Loucy (cell line): Measurements from ENCODE around the gene WWTR1.

Source experiments
- H2AFZ ChIP-seq: fragments of 200-600 bp; sonication (generic); 2 replicates; pipeline ENCODE4 v1.6.0; 2016; ENCODE audit warnings: antibody characterized with exemption, mild to moderate bottlenecking, low read length, moderate library complexity
- H3F3A ChIP-seq: fragments of 200-600 bp; 2 replicates; pipeline ENCODE4 v1.6.0; 2016; ENCODE audit warnings: antibody characterized with exemption, low read depth, mild to moderate bottlenecking
- H3K27me3 ChIP-seq: fragments of 200-600 bp; sonication (generic); 2 replicates; pipeline ENCODE4 v1.6.1; 2014; ENCODE audit warnings: low read length, mild to moderate bottlenecking; ENCODE audit not compliant: insufficient read depth, poor library complexity, severe bottlenecking
- H3K36me3 ChIP-seq: fragments of 200-600 bp; sonication (generic); 2 replicates; pipeline ENCODE4 v1.6.1; 2016; ENCODE audit warnings: low read length; ENCODE audit not compliant: insufficient read depth
- H3K4me1 ChIP-seq: fragments of 200-600 bp; sonication (generic); 2 replicates; pipeline ENCODE4 v1.5.1; 2014; ENCODE audit warnings: low read length, mild to moderate bottlenecking; ENCODE audit not compliant: insufficient read depth, poor library complexity, severe bottlenecking
- H3K4me2 ChIP-seq: fragments of 200-600 bp; sonication (generic); 2 replicates; pipeline ENCODE4 v1.6.0; 2014; ENCODE audit warnings: antibody characterized with exemption, low read length, low read depth, mild to moderate bottlenecking; ENCODE audit not compliant: poor library complexity, severe bottlenecking
- H3K4me3 ChIP-seq: fragments of 200-600 bp; sonication (generic); 2 replicates; pipeline ENCODE4 v1.5.1; 2014; ENCODE audit warnings: low read length, mild to moderate bottlenecking, mixed read lengths; ENCODE audit not compliant: poor library complexity, severe bottlenecking
- H3K79me2 ChIP-seq: fragments of 200-600 bp; sonication (generic); 2 replicates; pipeline ENCODE4 v1.6.1; 2014; ENCODE audit warnings: low read length; ENCODE audit not compliant: insufficient read depth
- H3K9ac ChIP-seq: fragments of 200-600 bp; sonication (generic); 2 replicates; pipeline ENCODE4 v1.6.0; 2014; ENCODE audit warnings: mild to moderate bottlenecking, low read depth, low read length, moderate library complexity; ENCODE audit not compliant: poor library complexity, severe bottlenecking
- H3K9me2 ChIP-seq: fragments of 200-600 bp; sonication (generic); replicated peaks from 2 replicates; pipeline ENCODE4 v1.6.1; 2016; ENCODE audit warnings: low read depth, low read length, mixed read lengths
- H3K9me3 ChIP-seq: fragments of 200-600 bp; sonication (generic); 2 replicates; pipeline ENCODE4 v1.6.1; 2014; ENCODE audit warnings: mild to moderate bottlenecking, antibody characterized with exemption, low read length, low read depth; ENCODE audit not compliant: insufficient read depth
- H4K20me1 ChIP-seq: fragments of 200-600 bp; sonication (generic); 2 replicates; pipeline ENCODE4 v1.6.0; 2014; ENCODE audit warnings: antibody characterized with exemption, low read length, mild to moderate bottlenecking; ENCODE audit not compliant: insufficient read depth, poor library complexity, severe bottlenecking
- CTCF ChIP-seq: fragments of 200-600 bp; sonication (generic); conservative IDR thresholded peaks from 2 replicates; pipeline ENCODE4 v1.5.1; 2014; ENCODE audit warnings: mild to moderate bottlenecking, antibody characterized with exemption, low read length
- EZH2phosphoT487 ChIP-seq: fragments of 200-600 bp; IDR thresholded peaks from 2 replicates; pipeline ENCODE4 v1.6.1; 2018; ENCODE audit warnings: antibody characterized with exemption, mild to moderate bottlenecking, moderate library complexity, borderline replicate concordance

The WWTR1 gene

DNA sequence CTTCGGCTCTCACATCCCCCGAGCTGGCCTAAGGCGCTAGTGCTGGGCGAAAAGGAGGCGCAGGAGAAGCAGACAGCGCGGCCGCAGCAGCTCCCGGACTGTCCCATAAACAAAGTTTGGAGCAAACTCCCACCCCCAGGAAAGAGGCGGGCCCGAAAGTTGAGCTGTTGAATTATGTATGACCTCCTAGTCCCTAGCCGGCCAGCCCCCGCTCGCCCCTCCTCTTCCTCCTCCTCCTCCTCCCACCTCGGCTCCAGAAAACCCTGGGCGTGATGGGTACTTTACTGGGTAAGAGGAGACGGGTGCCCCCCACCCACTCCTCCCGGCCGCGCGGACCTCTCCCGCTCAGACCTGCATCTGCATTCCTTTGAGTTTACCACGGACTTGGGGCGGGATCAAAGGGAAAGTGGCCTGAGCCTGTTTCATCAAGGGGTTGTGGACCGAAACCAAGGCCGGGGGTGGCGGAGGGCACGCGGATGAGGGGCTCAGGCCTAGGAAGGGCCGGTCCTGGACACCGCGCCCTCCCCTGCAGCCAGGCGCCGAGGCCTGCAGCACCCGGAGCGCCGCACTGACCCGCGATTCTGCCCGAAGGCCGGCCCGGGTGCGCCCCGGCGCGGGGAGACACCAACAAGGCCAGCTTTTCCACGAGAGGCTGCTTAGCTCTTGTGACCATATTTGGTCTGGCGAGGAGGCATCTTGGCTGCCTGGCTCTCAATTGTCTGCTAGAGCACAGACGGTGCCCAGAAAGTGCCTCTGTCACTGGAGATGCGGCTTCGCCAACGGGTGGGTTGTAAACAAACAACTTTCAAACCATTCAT, at the start of gene WWTR1:
Gene WWTR1, minus strand, starts transcription at position 100 of the 818 bp plus-strand sequence. CDS start 719 bp downstream, outside the sequence.
- Histone ChIP-seq H2AFZ (no peak within 1 kb of the TSS), H3K9ac (no peak within 1 kb of the TSS), H3K4me3 (no peak within 1 kb of the TSS), H3F3A (no peaks in the 10 kb centered on the region), H3K79me2 (no peaks in the 10 kb centered on the region), H3K9me2 (no peaks in the 10 kb centered on the region), H3K36me3 (no peaks in the 10 kb centered on the region), H3K4me1 (no peaks in the 10 kb centered on the region), H3K4me2 (no peak within 1 kb of the TSS), H3K9me3 (no peaks in the 10 kb centered on the region), H4K20me1 (no peaks in the 10 kb centered on the region), H3K27me3 (no peaks in the 10 kb centered on the region)
- TF ChIP-seq CTCF = no peak
- TF ChIP-seq EZH2phosphoT487 = no peak

- Histone ChIP-seq H3K4me1 (no peaks in the 10 kb centered on the region), H2AFZ (no peak overlapping the region), H3K36me3 (no peaks in the 10 kb centered on the region), H3F3A (no peaks in the 10 kb centered on the region), H3K9ac (no peak overlapping the region), H3K79me2 (no peaks in the 10 kb centered on the region), H3K4me3 (no peak overlapping the region), H3K9me3 (no peaks in the 10 kb centered on the region), H4K20me1 (no peaks in the 10 kb centered on the region), H3K9me2 (no peaks in the 10 kb centered on the region), H3K27me3 (no peaks in the 10 kb centered on the region), H3K4me2 (no peak overlapping the region)
- no peak for TF ChIP-seq EZH2phosphoT487
- no peak for TF ChIP-seq CTCF
Measured at GRCh38 chr3:149706905-149707304, 49.1 kb upstream of the WWTR1 start.

DNA sequence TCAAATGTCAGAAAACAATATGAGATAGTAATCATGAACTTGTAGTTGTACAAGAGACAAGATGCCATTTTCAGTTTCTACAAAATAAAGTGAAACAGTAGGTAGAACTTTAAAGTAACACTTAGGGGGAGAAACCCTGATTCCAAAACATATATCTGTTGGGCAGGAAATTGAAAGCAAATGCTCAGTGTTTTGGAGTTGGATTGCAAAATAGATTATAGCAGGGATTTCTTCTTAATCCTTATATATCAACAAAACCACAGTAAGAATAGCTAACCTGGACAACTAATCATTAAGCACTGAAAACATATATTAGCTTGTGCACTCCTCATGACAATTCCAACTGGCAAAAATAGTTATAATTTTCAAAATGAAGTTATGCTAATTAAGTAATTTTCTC, 47.6 kb upstream of the WWTR1 start:
- Histone ChIP-seq H3K79me2 (no peaks in the 10 kb centered on the region), H2AFZ (no peak overlapping the region)
- TF ChIP-seq EZH2phosphoT487 = no peak
- no peak for TF ChIP-seq CTCF

More for the DNA sequence above, 47.6 kb upstream of the WWTR1 start:
- H3F3A ChIP-seq = no peaks in the 10 kb centered on the region
- H3K9me3 ChIP-seq = no peaks in the 10 kb centered on the region
- H3K9me2 ChIP-seq = no peaks in the 10 kb centered on the region
- no peak overlapping the region for H3K4me2 ChIP-seq
- no peak overlapping the region for H3K4me3 ChIP-seq
- no peaks in the 10 kb centered on the region for H4K20me1 ChIP-seq
- H3K9ac ChIP-seq = no peak overlapping the region
- no peaks in the 10 kb centered on the region for H3K36me3 ChIP-seq
- no peaks in the 10 kb centered on the region for H3K27me3 ChIP-seq
- H3K4me1 ChIP-seq = no peaks in the 10 kb centered on the region
